ENCODE data around the gene BLOC1S1.
A peak's percentile ranks its signal among the peaks of the same experiment; 100 is the strongest.

Gene BLOC1S1

GRCh38 chr12:55728939-55729818 is 13.3 kb downstream of the BLOC1S1 start, which contains the start of gene CD63:
Gene CD63 (minus strand): TSS chr12:55729009. CDS start chr12:55728341, 668 bp downstream.
- DNase-seq = peak; percentile 22 to 55 (median 41)

- no peak for DNase-seq
Measured at GRCh38 chr12:55729819-55730818, 14.3 kb downstream of the BLOC1S1 start.

- DNase-seq = no peak
Measured at GRCh38 chr12:55732288-55732687, 16.4 kb downstream of the BLOC1S1 start.

GRCh38 chr12:55733021-55733555 is 17.2 kb downstream of the BLOC1S1 start:
- no peak for DNase-seq

GRCh38 chr12:55733858-55734257 is 18.0 kb downstream of the BLOC1S1 start:
- no peak for DNase-seq

GRCh38 chr12:55734595-55734994 is 18.7 kb downstream of the BLOC1S1 start:
- DNase-seq = no peak

- no peak for DNase-seq
Measured at GRCh38 chr12:55736076-55736475, 20.2 kb downstream of the BLOC1S1 start.

- DNase-seq = peak in 2 of 4 experiments; percentile 32 to 36
Measured at GRCh38 chr12:55736780-55737580, 21.1 kb downstream of the BLOC1S1 start.

GRCh38 chr12:55737581-55738122 is 21.8 kb downstream of the BLOC1S1 start:
- no peak for DNase-seq

- DNase-seq = peak; percentile 44 to 56 (median 48)
Measured at GRCh38 chr12:55738123-55739024, 22.5 kb downstream of the BLOC1S1 start.

- no peak for DNase-seq
Measured at GRCh38 chr12:55739025-55739378, 23.2 kb downstream of the BLOC1S1 start.

- no peak for DNase-seq
Measured at GRCh38 chr12:55741931-55742680, 26.3 kb downstream of the BLOC1S1 start.

GRCh38 chr12:55742719-55743405 is 27.0 kb downstream of the BLOC1S1 start, which contains the start of gene GDF11:
Gene GDF11 (plus strand): TSS chr12:55743122. CDS start chr12:55743317, 195 bp downstream.
- DNase-seq = peak; percentile 48 to 65 (median 58)

- peak in 2 of 4 experiments; percentile 37 to 42 for DNase-seq
Measured at GRCh38 chr12:55743406-55744339, 27.8 kb downstream of the BLOC1S1 start.

GRCh38 chr12:55744340-55745030 is 28.6 kb downstream of the BLOC1S1 start:
- no peak for DNase-seq

- DNase-seq = no peak
Measured at GRCh38 chr12:55745361-55746173, 29.7 kb downstream of the BLOC1S1 start.

Measured in activated CD4-positive, CD25-positive, alpha-beta regulatory T cell (primary cell).